ENCODE data around the gene NTM.
A peak's percentile ranks its signal among the peaks of the same experiment; 100 is the strongest.

Gene NTM

GRCh38 chr11:132122735-132123134, 752.3 kb downstream of the NTM start:
- H3K27ac ChIP-seq, result no peak overlapping the region
- TF ChIP-seq, protein P1, sequence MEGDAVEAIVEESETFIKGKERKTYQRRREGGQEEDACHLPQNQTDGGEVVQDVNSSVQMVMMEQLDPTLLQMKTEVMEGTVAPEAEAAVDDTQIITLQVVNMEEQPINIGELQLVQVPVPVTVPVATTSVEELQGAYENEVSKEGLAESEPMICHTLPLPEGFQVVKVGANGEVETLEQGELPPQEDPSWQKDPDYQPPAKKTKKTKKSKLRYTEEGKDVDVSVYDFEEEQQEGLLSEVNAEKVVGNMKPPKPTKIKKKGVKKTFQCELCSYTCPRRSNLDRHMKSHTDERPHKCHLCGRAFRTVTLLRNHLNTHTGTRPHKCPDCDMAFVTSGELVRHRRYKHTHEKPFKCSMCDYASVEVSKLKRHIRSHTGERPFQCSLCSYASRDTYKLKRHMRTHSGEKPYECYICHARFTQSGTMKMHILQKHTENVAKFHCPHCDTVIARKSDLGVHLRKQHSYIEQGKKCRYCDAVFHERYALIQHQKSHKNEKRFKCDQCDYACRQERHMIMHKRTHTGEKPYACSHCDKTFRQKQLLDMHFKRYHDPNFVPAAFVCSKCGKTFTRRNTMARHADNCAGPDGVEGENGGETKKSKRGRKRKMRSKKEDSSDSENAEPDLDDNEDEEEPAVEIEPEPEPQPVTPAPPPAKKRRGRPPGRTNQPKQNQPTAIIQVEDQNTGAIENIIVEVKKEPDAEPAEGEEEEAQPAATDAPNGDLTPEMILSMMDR (IDR thresholded peaks at IDR 0.05), result no peak
- no peak for TF ChIP-seq ZFX (IDR thresholded peaks at IDR 0.05; ENCODE audit: borderline replicate concordance)

GRCh38 chr11:132123449-132123848, 753.0 kb downstream of the NTM start:
- H3K27ac ChIP-seq, result no peak overlapping the region
- TF ChIP-seq ZFX (IDR thresholded peaks at IDR 0.05; ENCODE audit: borderline replicate concordance), result no peak
- TF ChIP-seq, protein P1 (IDR thresholded peaks at IDR 0.05), result no peak

- H3K27ac ChIP-seq, result no peak overlapping the region
- no peak for TF ChIP-seq ZFX (IDR thresholded peaks at IDR 0.05; ENCODE audit: borderline replicate concordance)
- TF ChIP-seq, protein P1 (IDR thresholded peaks at IDR 0.05), result 0 out of 2 replicates have a peak, but pooled peaks have one; percentile 9
These were observed 753.7 kb downstream of the NTM start for GRCh38 chr11:132123854-132124835.

- no peak overlapping the region for H3K27ac ChIP-seq
These were observed 755.8 kb downstream of the NTM start for GRCh38 chr11:132125988-132126871.

DNA sequence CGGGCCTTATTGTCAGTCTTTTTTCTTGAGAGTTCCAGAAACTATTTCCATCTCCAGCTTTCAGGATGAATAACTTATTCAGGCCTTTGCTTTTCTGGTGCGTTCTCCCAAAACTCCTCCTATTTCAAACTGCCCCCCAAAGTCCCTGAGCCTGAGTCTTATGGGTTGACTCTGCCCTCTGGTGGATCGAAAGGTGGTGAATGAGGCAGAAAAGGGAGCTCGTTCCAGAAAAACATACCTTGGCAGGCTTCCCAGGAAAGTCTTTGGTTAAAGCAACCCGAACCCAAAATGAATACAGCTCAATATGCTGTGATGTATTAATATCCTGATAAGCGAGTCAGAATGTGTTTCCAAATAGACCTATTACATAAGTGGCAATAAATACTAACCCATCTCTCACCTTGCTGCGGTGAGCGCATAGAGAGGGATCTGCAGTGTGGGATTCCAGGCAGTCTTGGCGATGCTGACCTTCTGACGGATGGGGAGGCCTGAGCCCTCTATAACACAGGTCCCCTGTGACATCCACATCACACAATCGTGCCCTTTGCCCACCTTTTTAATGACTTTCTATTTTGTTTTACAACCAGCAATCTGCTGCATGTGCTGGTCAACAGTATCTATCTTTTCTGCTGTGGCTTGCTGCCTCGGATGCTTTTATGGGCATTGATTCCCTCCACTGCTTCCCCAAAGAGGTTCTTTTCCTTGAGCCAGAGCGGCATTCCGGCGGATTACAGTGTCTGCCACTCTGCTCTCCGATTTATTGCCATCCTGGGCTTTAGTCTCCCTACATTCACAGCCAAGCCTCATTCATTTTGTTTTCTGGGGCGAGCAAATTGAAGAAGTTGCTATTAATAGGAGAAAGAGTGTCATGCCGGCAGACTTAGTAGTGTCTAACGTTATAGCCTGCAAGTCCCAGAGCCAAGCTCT, 756.8 kb downstream of the NTM start:
- H3K27ac ChIP-seq, result no peak overlapping the region
- TF ChIP-seq ZFX (IDR thresholded peaks at IDR 0.05; ENCODE audit: borderline replicate concordance), result no peak

More at GRCh38 chr11:132125988-132126871, 755.8 kb downstream of the NTM start:
- TF ChIP-seq ZFX (IDR thresholded peaks at IDR 0.05; ENCODE audit: borderline replicate concordance), result no peak
- TF ChIP-seq, protein P1 (IDR thresholded peaks at IDR 0.05), result no peak

DNA sequence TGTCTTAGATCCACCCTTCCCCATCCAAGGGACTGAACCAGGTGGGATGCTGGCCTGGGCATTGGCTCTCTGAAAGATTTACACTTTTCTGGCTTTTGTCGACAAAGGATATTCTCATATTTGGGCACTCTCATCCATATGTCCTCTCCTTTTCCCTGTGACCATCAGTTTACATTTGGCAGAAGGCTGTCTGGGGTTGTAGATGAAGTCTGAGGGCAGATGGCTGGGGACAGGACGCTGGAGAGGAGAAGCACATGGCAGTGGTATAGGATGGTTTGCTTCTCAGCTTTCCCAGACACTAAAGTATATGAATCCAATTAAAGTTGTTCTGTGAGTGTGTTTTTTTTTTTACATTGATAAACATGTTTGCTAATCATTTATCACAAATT, 757.5 kb downstream of the NTM start:
- TF ChIP-seq, protein P1 (IDR thresholded peaks at IDR 0.05), result no peak
- TF ChIP-seq ZFX (IDR thresholded peaks at IDR 0.05; ENCODE audit: borderline replicate concordance), result no peak
- no peak overlapping the region for H3K27ac ChIP-seq
